Measurements from ENCODE around the gene PPIAL4G.
"Not testable (repeated sequence)": the region's sequence is repeated elsewhere in the genome, so short reads cannot be mapped to it uniquely, and the experiment has no call there.

DNA sequence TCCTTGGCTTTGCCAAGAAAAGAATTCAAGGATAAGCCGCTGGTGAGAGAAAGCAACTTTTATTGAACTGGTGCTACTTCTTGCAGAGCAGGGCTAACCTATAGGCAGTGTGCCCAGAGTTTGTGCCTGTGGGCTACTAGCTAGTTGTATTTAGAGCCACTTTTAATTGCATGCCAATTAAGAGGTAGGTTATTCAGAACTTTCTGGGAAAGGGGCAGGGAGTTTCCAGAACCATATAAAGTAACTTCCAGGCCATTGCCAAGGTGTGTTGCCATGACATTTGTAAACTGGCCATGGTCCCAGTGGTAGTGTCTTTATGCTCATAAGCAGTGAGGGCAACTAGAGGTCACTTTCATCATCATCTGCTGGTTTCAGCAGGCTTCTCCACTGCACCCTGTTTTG is 50.2 kb downstream of the PPIAL4G start:
- not testable (repeated sequence) for TF ChIP-seq POLR2A (IDR thresholded peaks at IDR 0.05)
- TF ChIP-seq, protein P1, sequence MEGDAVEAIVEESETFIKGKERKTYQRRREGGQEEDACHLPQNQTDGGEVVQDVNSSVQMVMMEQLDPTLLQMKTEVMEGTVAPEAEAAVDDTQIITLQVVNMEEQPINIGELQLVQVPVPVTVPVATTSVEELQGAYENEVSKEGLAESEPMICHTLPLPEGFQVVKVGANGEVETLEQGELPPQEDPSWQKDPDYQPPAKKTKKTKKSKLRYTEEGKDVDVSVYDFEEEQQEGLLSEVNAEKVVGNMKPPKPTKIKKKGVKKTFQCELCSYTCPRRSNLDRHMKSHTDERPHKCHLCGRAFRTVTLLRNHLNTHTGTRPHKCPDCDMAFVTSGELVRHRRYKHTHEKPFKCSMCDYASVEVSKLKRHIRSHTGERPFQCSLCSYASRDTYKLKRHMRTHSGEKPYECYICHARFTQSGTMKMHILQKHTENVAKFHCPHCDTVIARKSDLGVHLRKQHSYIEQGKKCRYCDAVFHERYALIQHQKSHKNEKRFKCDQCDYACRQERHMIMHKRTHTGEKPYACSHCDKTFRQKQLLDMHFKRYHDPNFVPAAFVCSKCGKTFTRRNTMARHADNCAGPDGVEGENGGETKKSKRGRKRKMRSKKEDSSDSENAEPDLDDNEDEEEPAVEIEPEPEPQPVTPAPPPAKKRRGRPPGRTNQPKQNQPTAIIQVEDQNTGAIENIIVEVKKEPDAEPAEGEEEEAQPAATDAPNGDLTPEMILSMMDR (IDR thresholded peaks at IDR 0.05 in 4 of 5, conservative IDR thresholded peaks at IDR 0.05 in 1 of 5): not testable (repeated sequence)

Data from gastrocnemius medialis (tissue), 4 donors.